ENCODE results near the gene OR2H1. TPM values are rescaled to one million over a fixed set of nuclear protein-coding genes. Genes with fewer than 3 reads are reported as not detected.

The OR2H1 gene
- not detected for polyA plus RNA-seq (2012; ENCODE audit: insufficient read length, low read depth)

GRCh38 chr6:29456971-29457370, at the start of gene OR2H1, which contains the start of gene OR11A1:
OR2H1 (plus strand) TSS chr6:29457155; CDS start chr6:29461770, 4,615 bp downstream.
OR11A1 (minus strand) TSS chr6:29457071; CDS start chr6:29427641, 29,430 bp downstream.
- no peak for TF ChIP-seq SIN3A (IDR thresholded peaks at IDR 0.05; ENCODE audit: borderline replicate concordance, insufficient read depth, low read length)
- no peak for TF ChIP-seq POLR2AphosphoS5 (IDR thresholded peaks at IDR 0.05; ENCODE audit: low read depth, low read length)

GRCh38 chr6:29414588-29414987, 42.4 kb upstream of the OR2H1 start, which contains the start of gene OR12D1:
OR12D1 (plus strand) TSS chr6:29414928.
- TF ChIP-seq POLR2AphosphoS5 (IDR thresholded peaks at IDR 0.05; ENCODE audit: low read depth, low read length) (no peak), SIN3A (IDR thresholded peaks at IDR 0.05; ENCODE audit: borderline replicate concordance, insufficient read depth, low read length) (no peak), FOXP2 (optimal IDR thresholded peaks at IDR 0.05; ENCODE audit: borderline replicate concordance, extremely low read depth, extremely low read length, insufficient read depth) (no peak), TAF1 (IDR thresholded peaks at IDR 0.05; ENCODE audit: borderline replicate concordance, insufficient read depth, low read length) (no peak), REST (IDR thresholded peaks at IDR 0.05; ENCODE audit: insufficient read depth in 1 of 2, low read depth in 2 of 2, low read length in 2 of 2) (no peak)

- TF ChIP-seq SIN3A (IDR thresholded peaks at IDR 0.05; ENCODE audit: borderline replicate concordance, insufficient read depth, low read length) (no peak), FOXP2 (optimal IDR thresholded peaks at IDR 0.05; ENCODE audit: borderline replicate concordance, extremely low read depth, extremely low read length, insufficient read depth) (no peak), POLR2AphosphoS5 (IDR thresholded peaks at IDR 0.05; ENCODE audit: low read depth, low read length) (no peak), REST (IDR thresholded peaks at IDR 0.05; ENCODE audit: insufficient read depth in 1 of 2, low read depth in 2 of 2, low read length in 2 of 2) (no peak), TAF1 (IDR thresholded peaks at IDR 0.05; ENCODE audit: borderline replicate concordance, insufficient read depth, low read length) (no peak)
These were observed 37.4 kb upstream of the OR2H1 start for GRCh38 chr6:29419516-29419915.

DNA sequence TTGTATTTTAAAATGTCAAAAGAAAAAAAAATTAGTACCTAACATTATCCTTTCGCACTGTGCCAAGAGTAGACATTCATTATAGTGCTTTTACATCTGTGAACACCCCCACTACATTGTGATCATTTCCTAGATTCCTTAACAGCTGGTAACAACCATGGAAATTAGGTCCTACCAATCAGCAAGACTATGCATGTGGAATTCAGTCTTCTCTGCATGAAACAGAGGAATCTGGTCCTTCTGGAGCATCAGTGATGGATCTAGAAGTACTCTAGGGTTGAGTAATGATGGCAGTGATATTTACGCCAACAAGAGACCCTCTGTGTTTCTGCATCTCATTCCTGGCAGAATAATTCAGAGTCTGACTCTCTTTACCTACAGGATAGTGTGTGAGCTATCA, 32.8 kb upstream of the OR2H1 start:
- TF ChIP-seq REST (IDR thresholded peaks at IDR 0.05; ENCODE audit: insufficient read depth in 1 of 2, low read depth in 2 of 2, low read length in 2 of 2), result no peak

- TF ChIP-seq POLR2AphosphoS5 (IDR thresholded peaks at IDR 0.05; ENCODE audit: low read depth, low read length) (no peak), SIN3A (IDR thresholded peaks at IDR 0.05; ENCODE audit: borderline replicate concordance, insufficient read depth, low read length) (no peak), FOXP2 (optimal IDR thresholded peaks at IDR 0.05; ENCODE audit: borderline replicate concordance, extremely low read depth, extremely low read length, insufficient read depth) (no peak), TAF1 (IDR thresholded peaks at IDR 0.05; ENCODE audit: borderline replicate concordance, insufficient read depth, low read length) (no peak), REST (IDR thresholded peaks at IDR 0.05; ENCODE audit: insufficient read depth in 1 of 2, low read depth in 2 of 2, low read length in 2 of 2) (no peak)
These were observed 32.4 kb upstream of the OR2H1 start for GRCh38 chr6:29424575-29424974.
